Astrocyte (in vitro differentiated cells and primary cell): Measurements from ENCODE around the gene GALNT18.

ENCODE experiments used
- CTCF ChIP-seq: IDR thresholded peaks from 2 replicates; pipeline ENCODE4 v1.5.1; 2011; ENCODE audit warnings: low read depth, mild to moderate bottlenecking, inconsistent platforms, low read length, moderate library complexity; ENCODE audit not compliant: insufficient read depth
- EZH2 ChIP-seq: IDR thresholded peaks from 2 replicates; pipeline ENCODE4 v1.6.1; 2012; ENCODE audit warnings: mild to moderate bottlenecking, low read length, inconsistent platforms; ENCODE audit not compliant: insufficient read depth

GRCh38 chr11:11334607-11335006, 287.2 kb downstream of the GALNT18 start:
- no peak for TF ChIP-seq CTCF
- TF ChIP-seq EZH2 = no peak
